ENCODE measurements around the gene HIVEP3. TPM values are rescaled to one million over a fixed set of nuclear protein-coding genes. Genes with fewer than 3 reads are reported as not detected.

Gene HIVEP3
- total RNA-seq, 1 donor = 1.2 TPM

DNA sequence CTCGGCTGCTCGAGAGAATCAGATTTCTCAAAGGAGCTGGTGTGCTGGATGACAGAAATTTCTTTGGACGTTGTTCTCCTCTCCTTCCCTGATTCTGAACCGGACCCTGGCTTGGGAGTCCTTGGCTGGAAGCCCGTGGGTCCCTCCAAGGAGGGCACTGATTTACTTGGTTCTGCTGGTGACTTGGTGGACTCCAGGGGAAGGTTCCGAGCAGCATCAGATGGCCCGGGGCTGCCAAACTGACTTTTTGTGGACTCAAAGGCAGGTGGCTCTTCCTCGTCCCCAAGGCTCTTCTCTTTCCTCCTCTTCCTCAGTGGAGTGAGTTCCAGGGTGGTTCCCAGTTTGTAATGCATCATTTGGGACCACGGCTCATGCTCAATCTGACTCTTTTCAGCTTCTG lies 336.4 kb downstream of the HIVEP3 start:
- TF ChIP-seq, protein P1, sequence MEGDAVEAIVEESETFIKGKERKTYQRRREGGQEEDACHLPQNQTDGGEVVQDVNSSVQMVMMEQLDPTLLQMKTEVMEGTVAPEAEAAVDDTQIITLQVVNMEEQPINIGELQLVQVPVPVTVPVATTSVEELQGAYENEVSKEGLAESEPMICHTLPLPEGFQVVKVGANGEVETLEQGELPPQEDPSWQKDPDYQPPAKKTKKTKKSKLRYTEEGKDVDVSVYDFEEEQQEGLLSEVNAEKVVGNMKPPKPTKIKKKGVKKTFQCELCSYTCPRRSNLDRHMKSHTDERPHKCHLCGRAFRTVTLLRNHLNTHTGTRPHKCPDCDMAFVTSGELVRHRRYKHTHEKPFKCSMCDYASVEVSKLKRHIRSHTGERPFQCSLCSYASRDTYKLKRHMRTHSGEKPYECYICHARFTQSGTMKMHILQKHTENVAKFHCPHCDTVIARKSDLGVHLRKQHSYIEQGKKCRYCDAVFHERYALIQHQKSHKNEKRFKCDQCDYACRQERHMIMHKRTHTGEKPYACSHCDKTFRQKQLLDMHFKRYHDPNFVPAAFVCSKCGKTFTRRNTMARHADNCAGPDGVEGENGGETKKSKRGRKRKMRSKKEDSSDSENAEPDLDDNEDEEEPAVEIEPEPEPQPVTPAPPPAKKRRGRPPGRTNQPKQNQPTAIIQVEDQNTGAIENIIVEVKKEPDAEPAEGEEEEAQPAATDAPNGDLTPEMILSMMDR (IDR thresholded peaks at IDR 0.05; ENCODE audit: insufficient read depth, low read length) = no peak
- no peak for DNase-seq (ENCODE audit: low read depth)
- H3K4me3 ChIP-seq (ENCODE audit: low read depth, low read length) = no peak overlapping the region

GRCh38 chr1:41582004-41582325 lies 336.8 kb downstream of the HIVEP3 start:
- TF ChIP-seq, protein P1 (IDR thresholded peaks at IDR 0.05; ENCODE audit: insufficient read depth, low read length) = no peak
- DNase-seq (ENCODE audit: low read depth) = no peak
- no peak overlapping the region for H3K4me3 ChIP-seq (ENCODE audit: low read depth, low read length)

DNA sequence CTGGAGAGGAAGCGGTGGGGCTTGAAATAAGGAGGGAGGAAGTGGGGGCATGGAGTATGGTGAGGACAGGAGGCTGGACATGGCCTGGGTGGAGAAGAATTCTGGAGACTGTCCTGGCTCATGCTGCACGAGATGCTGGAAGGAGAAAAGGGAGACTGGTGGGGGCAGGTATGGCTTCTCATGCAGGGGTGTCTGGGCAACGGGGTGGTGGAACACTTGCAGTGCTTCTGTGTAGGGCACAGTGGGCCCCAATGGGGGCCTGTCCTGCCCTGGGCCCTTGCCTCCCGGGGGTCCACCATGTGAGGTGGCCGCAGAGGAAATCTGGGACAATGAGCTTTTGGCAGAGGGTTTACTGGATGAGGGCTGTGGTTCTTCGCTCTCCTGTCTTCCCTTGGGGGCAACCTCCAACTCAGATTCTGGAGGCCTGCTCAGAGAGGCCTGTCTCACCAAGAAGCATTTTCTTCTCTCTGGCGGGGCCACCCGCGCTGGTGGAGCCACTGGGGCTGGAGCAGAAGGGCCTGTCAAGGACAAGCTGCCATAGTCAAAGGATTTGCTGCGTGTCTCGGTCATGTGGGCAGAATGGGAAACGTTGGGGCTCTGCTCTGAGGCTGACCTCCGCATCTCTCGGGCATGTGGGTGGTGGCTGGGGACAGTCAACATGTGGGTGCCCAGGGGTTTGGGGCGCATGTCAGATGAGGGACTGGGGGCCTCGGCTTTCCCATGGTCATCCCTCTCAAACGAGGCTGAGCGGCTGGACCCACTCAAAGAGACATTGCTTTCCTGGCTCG lies 337.3 kb downstream of the HIVEP3 start:
- TF ChIP-seq, protein P1 (IDR thresholded peaks at IDR 0.05; ENCODE audit: insufficient read depth, low read length) = no peak
- no peak for DNase-seq (ENCODE audit: low read depth)
- no peak overlapping the region for H3K4me3 ChIP-seq (ENCODE audit: low read depth, low read length)

GRCh38 chr1:41580520-41581172 lies 338.1 kb downstream of the HIVEP3 start:
- TF ChIP-seq, protein P1 (IDR thresholded peaks at IDR 0.05; ENCODE audit: insufficient read depth, low read length) = no peak
- H3K4me3 ChIP-seq (ENCODE audit: low read depth, low read length) = no peak overlapping the region
- no peak for DNase-seq (ENCODE audit: low read depth)

- DNase-seq (ENCODE audit: low read depth) = no peak
- TF ChIP-seq, protein P1 (IDR thresholded peaks at IDR 0.05; ENCODE audit: insufficient read depth, low read length) = no peak
- no peak overlapping the region for H3K4me3 ChIP-seq (ENCODE audit: low read depth, low read length)
Measured at GRCh38 chr1:41580021-41580420, 338.7 kb downstream of the HIVEP3 start.

DNA sequence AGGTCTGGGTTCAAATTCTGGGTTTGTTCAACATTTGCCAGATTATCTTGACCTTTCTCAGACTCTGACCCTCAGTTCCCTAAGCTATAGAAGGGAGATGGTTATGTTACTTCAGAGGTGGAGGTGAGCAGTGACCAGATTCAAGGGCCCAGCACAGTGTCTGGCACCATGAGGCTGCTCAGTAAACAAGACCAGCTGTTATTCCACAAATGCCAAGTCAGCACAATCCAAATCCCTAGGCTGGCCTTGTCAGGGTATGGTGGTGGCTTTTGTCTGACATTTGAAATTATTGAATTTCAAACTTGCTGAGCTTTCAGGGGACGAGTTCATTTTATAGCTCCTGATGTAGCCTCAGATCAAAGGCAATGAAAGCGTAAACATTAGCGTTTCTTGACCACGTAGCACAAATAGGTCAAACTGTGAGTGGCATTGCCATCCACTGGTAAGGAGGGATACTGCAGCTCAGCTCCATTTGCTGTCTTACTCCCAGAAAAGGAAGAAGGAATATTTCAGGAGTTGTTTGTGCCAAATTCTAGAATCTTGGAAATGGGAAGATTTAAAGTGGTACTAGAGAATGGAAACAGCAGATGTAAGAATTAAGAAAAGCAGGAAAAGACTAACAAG lies 339.9 kb downstream of the HIVEP3 start:
- no peak overlapping the region for H3K4me3 ChIP-seq (ENCODE audit: low read depth, low read length)
- DNase-seq (ENCODE audit: low read depth) = peak; percentile 11
- TF ChIP-seq, protein P1 (IDR thresholded peaks at IDR 0.05; ENCODE audit: insufficient read depth, low read length) = peak; percentile 41

All from fibroblast of the aortic adventitia (primary cell).